ENCODE measurements around the gene MRPL32. TPM values are rescaled to one million over a fixed set of nuclear protein-coding genes. Genes with fewer than 3 reads are reported as not detected.
A peak's percentile ranks its signal among the peaks of the same experiment; 100 is the strongest.

MRPL32 gene
- total and polyA plus RNA-seq, 8 donors: 19.7 to 51.9 (median 26.3) TPM

- no peak for DNase-seq
- Histone ChIP-seq H3K4me1 (no peaks in the 10 kb centered on the region), H3K4me3 (no peak overlapping the region), H3K9me3 (no peaks in the 10 kb centered on the region), H3K27ac (no peak overlapping the region), H3K36me3 (no peaks in the 10 kb centered on the region), H3K27me3 (no peaks in the 10 kb centered on the region)
- TF ChIP-seq, protein P1, sequence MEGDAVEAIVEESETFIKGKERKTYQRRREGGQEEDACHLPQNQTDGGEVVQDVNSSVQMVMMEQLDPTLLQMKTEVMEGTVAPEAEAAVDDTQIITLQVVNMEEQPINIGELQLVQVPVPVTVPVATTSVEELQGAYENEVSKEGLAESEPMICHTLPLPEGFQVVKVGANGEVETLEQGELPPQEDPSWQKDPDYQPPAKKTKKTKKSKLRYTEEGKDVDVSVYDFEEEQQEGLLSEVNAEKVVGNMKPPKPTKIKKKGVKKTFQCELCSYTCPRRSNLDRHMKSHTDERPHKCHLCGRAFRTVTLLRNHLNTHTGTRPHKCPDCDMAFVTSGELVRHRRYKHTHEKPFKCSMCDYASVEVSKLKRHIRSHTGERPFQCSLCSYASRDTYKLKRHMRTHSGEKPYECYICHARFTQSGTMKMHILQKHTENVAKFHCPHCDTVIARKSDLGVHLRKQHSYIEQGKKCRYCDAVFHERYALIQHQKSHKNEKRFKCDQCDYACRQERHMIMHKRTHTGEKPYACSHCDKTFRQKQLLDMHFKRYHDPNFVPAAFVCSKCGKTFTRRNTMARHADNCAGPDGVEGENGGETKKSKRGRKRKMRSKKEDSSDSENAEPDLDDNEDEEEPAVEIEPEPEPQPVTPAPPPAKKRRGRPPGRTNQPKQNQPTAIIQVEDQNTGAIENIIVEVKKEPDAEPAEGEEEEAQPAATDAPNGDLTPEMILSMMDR (IDR thresholded peaks at IDR 0.05): no peak
- intact Hi-C loops (cut with DNase I): no loop called here
- ATAC-seq: no peak
- FAIRE-seq: no peak
- WGBS, 2 donors: 47 to 65% methylated on average over 2 of the region's 2 CpGs
Measured at GRCh38 chr7:42967391-42967790, 35.2 kb downstream of the MRPL32 start.

DNA sequence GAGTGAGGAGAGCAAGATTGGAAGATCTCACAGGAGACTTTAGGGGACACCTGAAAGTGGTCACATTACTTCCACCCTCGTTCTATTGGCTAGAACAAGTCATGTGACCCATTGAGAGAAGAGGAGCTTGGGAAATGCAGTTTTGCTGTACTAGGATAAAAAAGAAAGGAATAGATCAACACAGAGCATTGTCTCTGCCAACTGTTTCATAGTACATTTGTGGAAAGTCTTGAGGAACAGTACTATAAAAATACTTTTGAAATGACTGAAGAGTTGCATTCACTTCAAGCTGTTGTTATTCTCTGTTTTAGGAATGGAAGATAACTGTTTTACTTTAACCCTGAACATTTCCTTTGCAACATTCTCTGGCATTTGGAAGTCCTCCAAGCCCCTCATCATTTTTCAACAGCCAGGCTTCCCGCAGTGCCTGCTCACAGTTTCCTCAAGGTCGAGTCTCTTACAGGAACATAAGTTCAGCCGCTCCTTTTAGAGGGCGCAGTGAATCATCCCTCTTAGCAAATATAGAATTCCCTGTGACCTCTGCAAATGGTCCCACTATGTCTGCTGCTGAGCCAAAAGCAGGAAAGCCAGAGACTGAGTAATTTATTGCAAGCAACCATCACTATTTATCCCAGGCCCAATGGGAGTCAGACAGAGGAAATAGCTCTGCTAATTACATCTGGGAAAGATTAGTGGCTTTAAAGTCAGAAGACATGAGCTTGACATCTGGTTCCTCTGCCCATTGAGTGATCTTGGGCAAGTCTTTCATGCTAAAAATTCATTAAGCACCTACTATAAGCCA lies 40.7 kb downstream of the MRPL32 start:
- intact Hi-C loops (cut with DNase I): no loop called here
- WGBS, 2 donors: 31 to 36% methylated on average over 5 of the region's 5 CpGs
- H3K4me3 ChIP-seq: no peak overlapping the region
- no peaks in the 10 kb centered on the region for H3K27me3 ChIP-seq
- TF ChIP-seq, protein P1 (IDR thresholded peaks at IDR 0.05): no peak
- no peak overlapping the region for H3K27ac ChIP-seq
- ATAC-seq (peak; percentile 24 to 86 (median 72)), DNase-seq (peak in 3 of 6 donors; percentile 4 to 26 (median 22)), FAIRE-seq (no peak)
- H3K9me3 ChIP-seq: no peaks in the 10 kb centered on the region
- H3K36me3 ChIP-seq: no peaks in the 10 kb centered on the region
- no peaks in the 10 kb centered on the region for H3K4me1 ChIP-seq

DNA sequence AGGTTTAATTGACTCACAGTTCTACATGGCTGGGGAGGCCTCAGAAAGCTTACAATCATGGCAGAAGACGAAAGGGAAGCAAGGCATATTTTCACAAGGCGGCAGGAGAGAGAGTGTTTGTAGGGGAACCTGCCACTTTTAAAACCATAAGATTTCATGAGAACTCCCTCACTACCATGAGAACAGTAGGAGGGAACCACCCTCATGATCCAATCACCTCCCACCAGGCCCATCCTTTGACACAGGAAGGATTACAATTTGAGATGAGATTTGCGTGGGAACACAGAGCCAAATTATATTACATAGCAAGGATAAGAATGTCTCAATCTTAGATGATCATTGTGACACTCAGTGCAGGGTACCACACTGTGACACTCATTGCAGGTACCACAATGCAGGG lies 44.2 kb downstream of the MRPL32 start:
- H3K27me3 ChIP-seq: no peaks in the 10 kb centered on the region
- DNase-seq (no peak), FAIRE-seq (no peak), ATAC-seq (no peak)
- H3K27ac ChIP-seq: no peak overlapping the region
- TF ChIP-seq, protein P1 (IDR thresholded peaks at IDR 0.05): no peak
- H3K9me3 ChIP-seq: no peaks in the 10 kb centered on the region
- no peaks in the 10 kb centered on the region for H3K36me3 ChIP-seq
- no peaks in the 10 kb centered on the region for H3K4me1 ChIP-seq
- H3K4me3 ChIP-seq: no peak overlapping the region
- intact Hi-C loops (cut with DNase I): no loop called here
- 79 to 86% methylated on average over 3 of the region's 3 CpGs for WGBS, 2 donors

DNA sequence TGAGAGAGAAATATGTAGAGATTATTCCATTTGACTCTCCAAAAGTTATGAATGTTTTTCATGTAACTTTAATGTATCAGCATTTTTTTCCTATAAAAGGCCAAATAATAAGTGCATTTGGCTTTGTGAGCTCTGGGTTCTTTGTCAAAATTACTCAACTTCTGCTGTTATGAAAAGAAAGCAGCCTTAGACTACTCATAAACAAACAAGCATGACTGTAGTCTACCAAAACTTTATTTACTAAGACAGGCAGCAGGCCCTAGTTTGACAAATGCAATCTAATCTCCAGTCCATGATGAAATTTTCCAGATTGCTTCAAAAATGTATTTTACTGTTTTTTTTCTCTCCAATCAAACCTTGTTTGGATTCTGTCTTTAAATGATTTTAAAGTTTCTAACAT lies 46.3 kb downstream of the MRPL32 start:
- no peak for DNase-seq
- Histone ChIP-seq H3K9me3 (no peaks in the 10 kb centered on the region), H3K4me3 (no peak overlapping the region), H3K27me3 (no peaks in the 10 kb centered on the region), H3K4me1 (no peaks in the 10 kb centered on the region), H3K36me3 (no peaks in the 10 kb centered on the region), H3K27ac (no peak overlapping the region)
- FAIRE-seq: no peak
- TF ChIP-seq, protein P1 (IDR thresholded peaks at IDR 0.05): no peak
- no peak for ATAC-seq
- intact Hi-C loops (cut with DNase I): no loop called here

- TF ChIP-seq, protein P1 (IDR thresholded peaks at IDR 0.05): no peak
- DNase-seq (no peak), ATAC-seq (no peak), FAIRE-seq (no peak)
- no peak overlapping the region for H3K27ac ChIP-seq
- H3K27me3 ChIP-seq: no peaks in the 10 kb centered on the region
- no peaks in the 10 kb centered on the region for H3K9me3 ChIP-seq
- no peaks in the 10 kb centered on the region for H3K36me3 ChIP-seq
- WGBS, 2 donors: 64 to 88% methylated on average over 2 of the region's 2 CpGs
- H3K4me1 ChIP-seq: no peaks in the 10 kb centered on the region
- intact Hi-C loops (cut with DNase I): no loop called here
- no peak overlapping the region for H3K4me3 ChIP-seq
Measured at GRCh38 chr7:42980084-42980483, 47.9 kb downstream of the MRPL32 start.
